Heart left ventricle (tissue), 16 donors: ENCODE data around the gene SPCS2. TPM values are rescaled to one million over a fixed set of nuclear protein-coding genes. Genes with fewer than 3 reads are reported as not detected.

Experiments
- ATAC-seq, 4 donors: fragments of 200-7000 bp; cut with Tn5 transposase; one replicate each; pipeline ENCODE4 v1.9.1; 2020 to 2022; ENCODE audit warnings: moderate library complexity in 4 of 4, mild to moderate bottlenecking in 3 of 4, moderate number of reproducible peaks in 1 of 4
- DNase-seq, 5 donors: peaks; one replicate each; pipeline ENCODE4 v3.0.0-alpha.2; 2020
- H3K27ac ChIP-seq, 12 donors: fragments of 200-600 bp; sonication (generic) in 4 of 12; one replicate each; pipeline versions ENCODE4 v1.5.0 to v1.8.0; 2016 to 2022; ENCODE audit warnings: mild to moderate bottlenecking in 2 of 12
- H3K27me3 ChIP-seq, 9 donors: fragments of 200-600 bp; sonication (generic) in 2 of 9; one replicate each; pipeline versions ENCODE4 v1.5.1 to v1.8.0; 2016 to 2022; ENCODE audit warnings: mild to moderate bottlenecking in 3 of 9
- H3K36me3 ChIP-seq, 9 donors: fragments of 200-600 bp; sonication (generic) in 2 of 9; one replicate each; pipeline versions ENCODE4 v1.5.0 to v1.8.0; 2018 to 2022; ENCODE audit warnings: mild to moderate bottlenecking in 2 of 9
- H3K4me1 ChIP-seq, 12 donors: fragments of 200-600 bp; sonication (generic) in 4 of 12; one replicate each; pipeline versions ENCODE4 v1.5.0 to v1.8.0; 2016 to 2022; ENCODE audit warnings: mild to moderate bottlenecking in 3 of 12
- H3K4me3 ChIP-seq, 12 donors: fragments of 200-600 bp; sonication (generic) in 4 of 12; one replicate each; pipeline versions ENCODE4 v1.5.0 to v1.8.0; 2017 to 2022; ENCODE audit warnings: mild to moderate bottlenecking in 9 of 12, moderate library complexity in 4 of 12
- H3K9me3 ChIP-seq, 12 donors: fragments of 200-600 bp; sonication (generic) in 4 of 12; one replicate each; pipeline versions ENCODE4 v1.5.0 to v1.8.0; 2016 to 2022; ENCODE audit warnings: mild to moderate bottlenecking in 1 of 12
- POLR2A ChIP-seq, 2 donors: fragments of 450-650 bp; IDR thresholded peaks; one replicate each; pipeline ENCODE4 v1.6.1; 2017; ENCODE audit warnings: antibody characterized with exemption in 2 of 2, mild to moderate bottlenecking in 2 of 2, moderate library complexity in 2 of 2
- WGBS, 4 donors: extraction: QIAGEN DNeasy Blood & Tissue Kit in 2 of 4; methylation state at CpG; one replicate each; pipeline versions ENCODE4 v1.1.5 to v1.1.7; 2013 to 2018; 5-methylcytosine and 5-hydroxymethylcytosine counted together
- intact Hi-C, 10 donors: fragments of 100-400 bp; cut with DNase I; formaldehyde crosslinking; loops; one replicate each; pipeline versions ENCODE4 v1.11.1 to v1.14.2; 2022
- polyA plus RNA-seq, 2 donors: library from polyadenylated mRNA; stranded (reverse); fragments of 200-250 nt; gene quantifications; one replicate each; pipeline ENCODE4 v1.2.3, GENCODE V29; 2013
- total RNA-seq, 9 donors: library from RNA; depleted of rRNA in 2 of 9; stranded (reverse); fragments of >200 nt in 2 of 9; fragmentation: NEBNext Ultra II Directional in 3 of 9; extraction: Animal tissue kit (Norgen Biotek cat#: 25700) in 3 of 9; gene quantifications; one replicate each; pipeline versions ENCODE4 v1.1.0 to v1.2.4, GENCODE V29; 2016 to 2023
- TF ChIP-seq, protein P1 (sequence below), 12 donors: fragments of 200-600 bp; sonication (generic) in 4 of 12; IDR thresholded peaks; one replicate each; pipeline versions ENCODE4 v1.5.0 to v1.8.0; 2018 to 2022; ENCODE audit warnings: antibody characterized with exemption in 12 of 12, mild to moderate bottlenecking in 5 of 12
- donor health status: ischemic (EF 13 %, LVEDD 7.1; RV severe dilation, severe dysfunction).
- donor health status: healthy with polysubstance abuse.
- donor health status: DM: no; HTN: yes; CAD: no.
- donor health status: DM: no; HTN: no; CAD: no.
- donor health status: ischemic (EF 25% LVEDD 6.9; RV normal size, moderate dysfunction).
- donor health status: ischemic (EF 25% LVEDD 5.7; RV mildly dilated, moderate dysfunction).
- donor health status: healthy.
- donor health status: DM: yes; HTN: yes; CAD: no.
- donor health status: ischemic (EF 35%, LVEDD 5.7; RV mildly dilated, moderate dysfunction).
- donor health status: nonischemic (EF 11% LVEDD 7.7; RV severe dilation, severe dysfunction).
- donor health status: DM: yes; HTN: yes; CAD: no.
- donor health status: PGD.
- donor health status: ischemic (EF 29% LVEDD 5.4; RV normal size, mild dysfunction).
- donor health status: nonischemic (EF 23%, LVEDD 6.1; RV moderate dilation, normal function).

The SPCS2 gene
- total and polyA plus RNA-seq, 11 donors, result 21.8 to 136 (median 109) TPM

DNA sequence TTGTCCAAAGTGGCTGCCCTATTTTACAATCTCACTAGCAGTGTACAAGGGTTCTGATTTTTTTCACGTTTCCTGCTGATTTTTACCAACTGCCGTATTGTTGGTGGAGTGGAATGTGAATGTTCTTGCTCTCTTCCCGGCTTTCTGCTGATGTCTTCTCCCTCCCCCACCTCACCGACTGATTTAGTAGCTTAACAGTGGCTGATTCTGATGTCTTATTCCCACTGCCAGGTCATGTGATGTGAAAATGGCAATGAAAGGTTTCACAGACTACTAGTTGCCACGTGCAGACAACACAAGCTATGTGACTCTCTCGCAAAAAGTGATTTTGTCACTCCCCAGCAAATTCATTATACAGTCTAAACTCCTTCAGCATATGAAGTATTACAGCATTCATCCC, 22.4 kb downstream of the SPCS2 start:
- ATAC-seq (no peak), DNase-seq (no peak)
- H3K4me3 ChIP-seq, result no peak overlapping the region
- H3K36me3 ChIP-seq, result peaks cover 0 to 100% (median 95%) of the 10 kb centered on the region in 9 donors
- H3K4me1 ChIP-seq, result peaks cover 0 to 13% (median 2%) of the 10 kb centered on the region in 12 donors
- no peak for TF ChIP-seq POLR2A (IDR thresholded peaks at IDR 0.05)
- TF ChIP-seq, protein P1, sequence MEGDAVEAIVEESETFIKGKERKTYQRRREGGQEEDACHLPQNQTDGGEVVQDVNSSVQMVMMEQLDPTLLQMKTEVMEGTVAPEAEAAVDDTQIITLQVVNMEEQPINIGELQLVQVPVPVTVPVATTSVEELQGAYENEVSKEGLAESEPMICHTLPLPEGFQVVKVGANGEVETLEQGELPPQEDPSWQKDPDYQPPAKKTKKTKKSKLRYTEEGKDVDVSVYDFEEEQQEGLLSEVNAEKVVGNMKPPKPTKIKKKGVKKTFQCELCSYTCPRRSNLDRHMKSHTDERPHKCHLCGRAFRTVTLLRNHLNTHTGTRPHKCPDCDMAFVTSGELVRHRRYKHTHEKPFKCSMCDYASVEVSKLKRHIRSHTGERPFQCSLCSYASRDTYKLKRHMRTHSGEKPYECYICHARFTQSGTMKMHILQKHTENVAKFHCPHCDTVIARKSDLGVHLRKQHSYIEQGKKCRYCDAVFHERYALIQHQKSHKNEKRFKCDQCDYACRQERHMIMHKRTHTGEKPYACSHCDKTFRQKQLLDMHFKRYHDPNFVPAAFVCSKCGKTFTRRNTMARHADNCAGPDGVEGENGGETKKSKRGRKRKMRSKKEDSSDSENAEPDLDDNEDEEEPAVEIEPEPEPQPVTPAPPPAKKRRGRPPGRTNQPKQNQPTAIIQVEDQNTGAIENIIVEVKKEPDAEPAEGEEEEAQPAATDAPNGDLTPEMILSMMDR (IDR thresholded peaks at IDR 0.05), result no peak
- 47 to 56% (median 53%) methylated on average over 6 of the region's 6 CpGs for WGBS, 4 donors
- H3K27ac ChIP-seq, result no peak overlapping the region
- H3K9me3 ChIP-seq, result no peaks in the 10 kb centered on the region
- intact Hi-C loops, result no loop called here
- H3K27me3 ChIP-seq, result no peaks in the 10 kb centered on the region

- intact Hi-C loops, result no loop called here
- no peaks in the 10 kb centered on the region for H3K27me3 ChIP-seq
- H3K27ac ChIP-seq, result peak overlapping the region in 1 of 12 donors; percentile 4
- no peaks in the 10 kb centered on the region for H3K9me3 ChIP-seq
- no peak overlapping the region for H3K4me3 ChIP-seq
- no peak for TF ChIP-seq POLR2A (IDR thresholded peaks at IDR 0.05)
- TF ChIP-seq, protein P1 (IDR thresholded peaks at IDR 0.05), result no peak
- 72 to 88% (median 83%) methylated on average over 4 of the region's 4 CpGs for WGBS, 4 donors
- DNase-seq (peak in 2 of 5 donors; percentile 22 to 23), ATAC-seq (peak in 2 of 4 donors; percentile 34 to 55)
- H3K36me3 ChIP-seq, result peaks cover 0 to 68% (median 63%) of the 10 kb centered on the region in 9 donors
- H3K4me1 ChIP-seq, result peaks cover 0 to 11% (median 0%) of the 10 kb centered on the region in 12 donors
Measured at GRCh38 chr11:74978041-74978440, 29.0 kb downstream of the SPCS2 start.

- H3K36me3 ChIP-seq, result peaks cover 0 to 44% (median 37%) of the 10 kb centered on the region in 9 donors
- H3K27me3 ChIP-seq, result no peaks in the 10 kb centered on the region
- peak overlapping the region in 1 of 12 donors; percentile 54 for H3K27ac ChIP-seq
- H3K4me1 ChIP-seq, result peaks cover 0 to 11% (median 0%) of the 10 kb centered on the region in 12 donors
- H3K9me3 ChIP-seq, result no peaks in the 10 kb centered on the region
- intact Hi-C loops, result no loop called here
- TF ChIP-seq POLR2A (IDR thresholded peaks at IDR 0.05), result no peak
- TF ChIP-seq, protein P1 (IDR thresholded peaks at IDR 0.05), result no peak
- 89 to 93% (median 91%) methylated on average over 2 of the region's 2 CpGs for WGBS, 4 donors
- ATAC-seq (no peak), DNase-seq (no peak)
- H3K4me3 ChIP-seq, result no peak overlapping the region
Measured at GRCh38 chr11:74980634-74981033, 31.6 kb downstream of the SPCS2 start.

GRCh38 chr11:74981888-74982287, 32.8 kb downstream of the SPCS2 start:
- DNase-seq (no peak), ATAC-seq (no peak)
- no peaks in the 10 kb centered on the region for H3K9me3 ChIP-seq
- peaks cover 0 to 34% (median 27%) of the 10 kb centered on the region in 9 donors for H3K36me3 ChIP-seq
- intact Hi-C loops, result no loop called here
- 86 to 98% (median 93%) methylated on average over 1 of the region's 1 CpG for WGBS, 4 donors
- no peak for TF ChIP-seq POLR2A (IDR thresholded peaks at IDR 0.05)
- TF ChIP-seq, protein P1 (IDR thresholded peaks at IDR 0.05), result no peak
- no peak overlapping the region for H3K27ac ChIP-seq
- peaks cover 0 to 11% (median 0%) of the 10 kb centered on the region in 12 donors for H3K4me1 ChIP-seq
- no peak overlapping the region for H3K4me3 ChIP-seq
- no peaks in the 10 kb centered on the region for H3K27me3 ChIP-seq
